GM21526 (cell line): ENCODE measurements around the gene ABCA7.
"Not testable (repeated sequence)": the region's sequence is repeated elsewhere in the genome, so short reads cannot be mapped to it uniquely, and the experiment has no call there.

ENCODE experiments used
- ATAC-seq: cut with Tn5 transposase; IDR thresholded peaks from one replicate; pipeline ENCODE4 v1.9.1; 2021; ENCODE audit warnings: moderate library complexity; ENCODE audit not compliant: unreplicated experiment, low FRiP score

ABCA7 gene

GRCh38 chr19:1016647-1017114, 23.2 kb upstream of the ABCA7 start:
- no peak for ATAC-seq

- no peak for ATAC-seq
These were observed 22.6 kb upstream of the ABCA7 start for GRCh38 chr19:1017115-1017905.

- no peak for ATAC-seq
These were observed 22.0 kb upstream of the ABCA7 start for GRCh38 chr19:1017906-1018305.

- ATAC-seq = no peak
These were observed 21.5 kb upstream of the ABCA7 start for GRCh38 chr19:1018393-1018792.

- ATAC-seq = no peak
These were observed 20.8 kb upstream of the ABCA7 start for GRCh38 chr19:1018932-1019615.

- no peak for ATAC-seq
These were observed 20.3 kb upstream of the ABCA7 start for GRCh38 chr19:1019616-1019961.

GRCh38 chr19:1019980-1020867, 19.7 kb upstream of the ABCA7 start:
- ATAC-seq = no peak

- ATAC-seq = peak; percentile 58
These were observed 19.0 kb upstream of the ABCA7 start, which contains the start of gene TMEM259 for GRCh38 chr19:1020868-1021425. TSS of gene TMEM259 (minus strand) at chr19:1021123. CDS start at chr19:1020996, 127 bp downstream.

GRCh38 chr19:1023883-1024188, 16.1 kb upstream of the ABCA7 start:
- ATAC-seq = not testable (repeated sequence)

GRCh38 chr19:1025080-1025479, 14.8 kb upstream of the ABCA7 start:
- ATAC-seq = not testable (repeated sequence)

GRCh38 chr19:1025960-1026782, 13.7 kb upstream of the ABCA7 start, which contains the start of gene CNN2:
TSS of gene CNN2 (plus strand) at chr19:1026608. CDS start at chr19:1026662, 54 bp downstream.
- peak; percentile 35 for ATAC-seq

GRCh38 chr19:1026783-1027649, 12.9 kb upstream of the ABCA7 start:
- no peak for ATAC-seq

GRCh38 chr19:1027650-1028061, 12.3 kb upstream of the ABCA7 start:
- no peak for ATAC-seq

GRCh38 chr19:1028062-1028926, 11.6 kb upstream of the ABCA7 start:
- no peak for ATAC-seq

- no peak for ATAC-seq
These were observed 7.5 kb upstream of the ABCA7 start for GRCh38 chr19:1032264-1032867.

- ATAC-seq = no peak
These were observed 3.8 kb upstream of the ABCA7 start for GRCh38 chr19:1035998-1036621.

- ATAC-seq = no peak
These were observed 2.3 kb upstream of the ABCA7 start for GRCh38 chr19:1037621-1038064.
